AG10803 (cell line): ENCODE results near the gene AHNAK2.
A peak's percentile ranks its signal among the peaks of the same experiment; 100 is the strongest.

Experiments
- DNase-seq: peaks from one replicate; pipeline ENCODE4 v3.0.0; 2010; ENCODE audit warnings: low read depth
- H3K4me3 ChIP-seq: 2 replicates; pipeline ENCODE4 v1.5.1; 2011; ENCODE audit warnings: mild to moderate bottlenecking, low read length, control low read depth
- CTCF ChIP-seq: conservative IDR thresholded peaks from 2 replicates; pipeline ENCODE4 v1.5.1; 2011; ENCODE audit warnings: mild to moderate bottlenecking, low read length, control low read depth, inconsistent platforms

AHNAK2 gene

DNA sequence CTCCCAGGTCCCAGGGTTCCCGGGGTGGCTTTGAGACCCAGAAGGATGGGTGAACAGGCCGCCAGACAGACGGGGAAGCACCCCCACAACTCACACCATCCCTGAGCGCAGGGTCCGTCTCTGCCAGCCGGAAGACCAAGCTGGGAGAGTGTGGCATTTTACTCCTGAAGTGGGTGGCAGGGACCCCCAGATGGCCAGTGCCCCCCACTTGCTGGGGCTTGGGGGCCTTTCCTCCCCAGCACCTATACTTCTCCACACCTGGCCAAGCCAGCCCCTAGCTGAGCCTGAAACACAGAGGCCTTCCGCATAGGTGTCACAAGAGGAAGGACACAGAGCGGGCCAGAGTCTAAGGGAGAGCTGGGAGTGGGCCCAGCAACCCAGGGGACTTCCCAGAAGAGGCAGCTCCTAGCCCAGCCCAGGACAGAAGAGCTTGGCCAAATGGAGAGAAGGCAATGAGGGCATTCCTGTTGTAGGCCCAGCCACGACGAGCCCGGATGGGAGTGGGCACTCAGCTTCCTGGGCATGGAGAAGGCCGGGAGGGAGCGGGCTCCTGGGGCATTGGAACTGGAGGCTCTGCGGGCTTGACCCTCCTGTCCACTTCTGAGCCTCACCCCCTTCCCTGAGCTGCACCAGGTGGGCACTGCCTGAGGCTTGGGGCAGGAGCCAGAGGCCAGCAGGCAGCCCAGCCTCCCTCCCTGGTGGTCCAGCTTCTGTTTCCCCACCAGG lies 3.3 kb downstream of the AHNAK2 start:
- no peak for TF ChIP-seq CTCF
- no peak overlapping the region for H3K4me3 ChIP-seq
- DNase-seq: no peak

GRCh38 chr14:104974146-104974541 lies 4.0 kb downstream of the AHNAK2 start:
- no peak for DNase-seq
- H3K4me3 ChIP-seq: peak overlapping the region; percentile 16
- no peak for TF ChIP-seq CTCF

GRCh38 chr14:104973385-104974145 lies 4.6 kb downstream of the AHNAK2 start:
- TF ChIP-seq CTCF: no peak
- H3K4me3 ChIP-seq: peak overlapping the region; percentile 27
- DNase-seq: peak; percentile 84

- DNase-seq: peak; percentile 95
- H3K4me3 ChIP-seq: peak overlapping the region; percentile 13; the same call in 1 of the 2 replicates
- TF ChIP-seq CTCF: no peak
Observed at GRCh38 chr14:104973135-104973384, 5.1 kb downstream of the AHNAK2 start.

DNA sequence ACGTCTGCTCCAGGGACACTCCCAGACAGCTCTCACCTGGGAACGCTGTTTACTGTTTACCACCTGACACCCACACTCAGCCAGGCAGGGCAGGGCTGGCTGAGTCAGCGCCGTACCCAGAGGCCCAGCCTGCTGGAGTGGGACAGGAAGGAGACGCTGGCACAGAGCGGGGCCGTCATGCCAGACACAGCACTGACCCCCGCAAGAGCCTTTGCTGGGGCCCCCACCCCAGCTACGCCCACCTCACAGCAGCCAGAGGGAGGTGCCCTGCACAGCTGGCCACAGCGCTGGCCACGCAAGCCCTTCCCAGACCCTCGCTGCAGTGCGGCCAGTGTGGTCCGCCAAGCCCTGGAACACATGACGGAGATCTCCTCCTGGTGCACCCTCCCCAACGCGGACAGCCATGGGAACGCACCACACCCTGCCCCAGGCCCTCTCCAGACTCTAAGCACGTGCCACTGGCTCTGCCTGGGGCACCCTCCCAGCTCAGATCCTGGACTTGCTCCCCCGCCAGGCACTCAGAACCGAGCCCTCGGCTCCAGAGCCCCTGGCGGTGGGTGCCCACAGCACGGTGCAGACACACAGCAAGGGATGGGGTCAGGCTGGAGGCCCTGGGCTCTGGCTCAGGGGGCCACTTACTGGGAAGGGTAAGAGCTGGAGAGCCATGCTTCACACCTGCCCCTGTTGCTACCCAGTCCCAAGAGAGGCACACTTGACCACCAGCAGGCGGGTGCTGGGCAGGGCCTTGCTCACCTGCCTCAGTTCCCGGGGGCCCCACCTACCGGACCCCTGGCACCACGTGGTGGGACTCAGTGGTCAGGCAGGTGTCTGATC lies 5.7 kb downstream of the AHNAK2 start:
- TF ChIP-seq CTCF: peak; percentile 30
- DNase-seq: peak; percentile 80
- H3K4me3 ChIP-seq: peak overlapping the region; percentile 13; the same call in 1 of the 2 replicates

GRCh38 chr14:104971447-104972240 lies 6.5 kb downstream of the AHNAK2 start:
- no peak for TF ChIP-seq CTCF
- no peak for DNase-seq
- H3K4me3 ChIP-seq: no peak overlapping the region
